Gastrocnemius medialis (tissue), 4 donors: ENCODE data around the gene NCAPD2.

Experiments
- POLR2A ChIP-seq, 2 donors: fragments of 450-650 bp; IDR thresholded peaks; one replicate each; pipeline ENCODE4 v1.6.1; 2017; ENCODE audit warnings: antibody characterized with exemption in 2 of 2, mild to moderate bottlenecking in 2 of 2, moderate library complexity in 2 of 2
- TF ChIP-seq, protein P1 (sequence below), 5 experiments: fragments of 450-650 bp in 3 of 5; fragments of 200-600 bp in 2 of 5; sonication (generic) in 2 of 5; IDR thresholded peaks in 4 of 5; conservative IDR thresholded peaks in 1 of 5; 1 replicate in 4 of 5; 2 replicates in 1 of 5; pipeline ENCODE4 v1.5.1; 2016 to 2019; ENCODE audit warnings: antibody characterized with exemption in 5 of 5, mild to moderate bottlenecking in 3 of 5, moderate library complexity in 3 of 5

- TF ChIP-seq, protein P1, sequence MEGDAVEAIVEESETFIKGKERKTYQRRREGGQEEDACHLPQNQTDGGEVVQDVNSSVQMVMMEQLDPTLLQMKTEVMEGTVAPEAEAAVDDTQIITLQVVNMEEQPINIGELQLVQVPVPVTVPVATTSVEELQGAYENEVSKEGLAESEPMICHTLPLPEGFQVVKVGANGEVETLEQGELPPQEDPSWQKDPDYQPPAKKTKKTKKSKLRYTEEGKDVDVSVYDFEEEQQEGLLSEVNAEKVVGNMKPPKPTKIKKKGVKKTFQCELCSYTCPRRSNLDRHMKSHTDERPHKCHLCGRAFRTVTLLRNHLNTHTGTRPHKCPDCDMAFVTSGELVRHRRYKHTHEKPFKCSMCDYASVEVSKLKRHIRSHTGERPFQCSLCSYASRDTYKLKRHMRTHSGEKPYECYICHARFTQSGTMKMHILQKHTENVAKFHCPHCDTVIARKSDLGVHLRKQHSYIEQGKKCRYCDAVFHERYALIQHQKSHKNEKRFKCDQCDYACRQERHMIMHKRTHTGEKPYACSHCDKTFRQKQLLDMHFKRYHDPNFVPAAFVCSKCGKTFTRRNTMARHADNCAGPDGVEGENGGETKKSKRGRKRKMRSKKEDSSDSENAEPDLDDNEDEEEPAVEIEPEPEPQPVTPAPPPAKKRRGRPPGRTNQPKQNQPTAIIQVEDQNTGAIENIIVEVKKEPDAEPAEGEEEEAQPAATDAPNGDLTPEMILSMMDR (IDR thresholded peaks at IDR 0.05 in 4 of 5, conservative IDR thresholded peaks at IDR 0.05 in 1 of 5): no peak
- TF ChIP-seq POLR2A (IDR thresholded peaks at IDR 0.05): no peak
Observed at GRCh38 chr12:6574576-6575295, 80.8 kb downstream of the NCAPD2 start.
